ENCODE data around the gene LSM2.
"Not testable (repeated sequence)": the region's sequence is repeated elsewhere in the genome, so short reads cannot be mapped to it uniquely, and the experiment has no call there.

LSM2 gene

GRCh38 chr6:31799781-31800180 is 7.0 kb downstream of the LSM2 start:
- no peak for TF ChIP-seq CTCF (IDR thresholded peaks at IDR 0.05; ENCODE audit: control insufficient read depth, extremely low read depth, insufficient read depth)
- no peak for DNase-seq (ENCODE audit: low read depth)

GRCh38 chr6:31797588-31797987 is 9.2 kb downstream of the LSM2 start:
- TF ChIP-seq CTCF (IDR thresholded peaks at IDR 0.05; ENCODE audit: control insufficient read depth, extremely low read depth, insufficient read depth) = no peak
- H3K4me3 ChIP-seq (ENCODE audit: low read depth, low read length) = no peak overlapping the region
- no peak for DNase-seq (ENCODE audit: low read depth)

More at GRCh38 chr6:31799781-31800180, 7.0 kb downstream of the LSM2 start:
- no peak overlapping the region for H3K4me3 ChIP-seq (ENCODE audit: low read depth, low read length)

DNA sequence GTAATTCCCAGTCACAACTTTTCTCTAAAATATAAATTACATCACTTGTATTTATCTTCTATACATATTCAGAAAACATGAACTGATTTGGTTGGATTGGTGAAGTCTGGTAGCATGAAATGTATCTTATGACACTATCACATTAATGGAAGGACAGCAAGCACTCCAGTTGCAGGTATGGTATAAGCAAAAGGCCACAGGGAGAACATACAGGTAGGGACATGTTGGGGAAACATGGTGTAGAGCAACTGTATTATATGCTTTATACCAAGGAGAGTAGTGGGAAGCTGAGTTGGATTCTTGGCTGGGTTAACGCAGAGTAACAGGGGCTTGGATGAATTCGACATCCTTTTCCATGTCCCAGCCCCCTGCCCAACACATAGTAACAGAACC is 9.8 kb downstream of the LSM2 start:
- TF ChIP-seq CTCF (IDR thresholded peaks at IDR 0.05; ENCODE audit: control insufficient read depth, extremely low read depth, insufficient read depth) = no peak
- no peak overlapping the region for H3K4me3 ChIP-seq (ENCODE audit: low read depth, low read length)
- DNase-seq (ENCODE audit: low read depth) = no peak

DNA sequence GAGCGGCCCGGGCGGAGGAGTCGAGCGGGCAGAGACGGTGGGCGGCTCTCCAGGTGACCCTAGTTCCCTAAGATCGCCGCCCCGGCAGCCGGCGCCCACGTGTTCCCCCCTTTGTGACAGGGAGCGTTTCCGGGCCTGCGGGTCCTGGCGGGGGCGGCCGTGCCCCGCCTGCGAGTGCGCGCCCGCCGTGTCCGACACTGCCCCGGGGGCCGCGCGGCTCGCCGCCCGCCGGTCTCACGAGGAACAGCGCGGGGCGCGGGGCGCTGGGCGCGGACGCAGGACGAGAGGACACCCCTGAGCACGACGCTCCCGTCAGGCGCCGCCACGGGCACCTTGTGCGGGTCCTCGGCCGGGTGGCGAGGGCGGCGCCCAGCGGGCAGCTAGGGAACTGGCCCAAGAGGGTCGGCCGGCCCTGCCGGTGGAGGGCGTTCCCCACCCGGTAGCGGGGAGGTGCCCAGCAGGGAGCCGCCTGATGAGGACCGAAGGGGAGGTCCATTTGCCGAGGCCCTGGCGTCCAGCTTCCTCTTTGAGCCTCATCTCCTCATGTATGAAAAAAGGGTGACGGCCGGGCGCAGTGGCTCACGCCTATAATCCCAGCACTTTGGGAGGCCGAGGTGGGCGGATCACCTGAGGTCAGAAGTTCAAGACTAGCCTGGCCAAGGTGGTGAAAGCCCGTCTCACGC is 11.0 kb downstream of the LSM2 start, which contains the start of gene VARS1:
Gene VARS1 (minus strand): TSS at position 137 of the 683 bp plus-strand sequence. CDS start 535 bp downstream, outside the sequence.
- DNase-seq (ENCODE audit: low read depth) = peak; percentile 75
- peak within 1 kb of the TSS; percentile 99 for H3K4me3 ChIP-seq (ENCODE audit: low read depth, low read length)
- TF ChIP-seq CTCF (IDR thresholded peaks at IDR 0.05; ENCODE audit: control insufficient read depth, extremely low read depth, insufficient read depth) = peak; percentile 96

DNA sequence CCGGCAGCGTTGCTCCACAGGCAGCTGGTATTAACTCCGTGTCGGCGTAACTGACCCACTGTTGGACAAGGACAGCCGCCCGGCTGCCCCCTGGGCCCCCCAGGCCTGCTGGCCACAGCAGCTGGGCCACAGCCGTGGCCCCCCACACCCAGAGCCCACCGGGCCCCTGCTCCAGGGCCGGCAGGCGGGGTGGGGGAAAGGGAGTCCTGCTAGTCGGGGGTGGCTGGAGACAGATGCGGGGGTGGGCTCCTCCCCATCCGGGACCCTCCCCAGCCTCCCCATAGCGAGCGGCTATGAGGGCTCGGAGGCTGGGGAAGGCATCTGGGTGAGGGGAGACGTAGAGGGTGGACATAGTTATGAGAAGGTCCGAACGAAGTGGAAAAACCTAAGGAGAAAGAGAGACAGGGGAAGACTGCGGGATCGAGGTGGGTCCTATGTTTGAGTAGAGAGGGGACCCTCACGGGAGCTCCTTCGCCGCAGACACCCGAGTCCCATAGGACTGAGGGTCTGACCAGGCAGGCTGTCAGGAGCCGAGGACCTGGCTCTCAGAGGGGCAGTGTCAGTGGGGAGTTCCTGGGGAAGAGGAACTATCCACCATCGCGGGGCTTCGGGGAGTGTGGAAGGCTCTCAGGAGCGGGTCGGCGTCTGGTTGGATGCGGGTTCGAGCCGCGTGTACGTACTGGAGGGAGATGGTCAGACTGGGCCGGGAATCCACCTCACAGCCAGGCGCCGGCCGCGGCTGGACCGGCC is 11.7 kb downstream of the LSM2 start:
- H3K4me3 ChIP-seq (ENCODE audit: low read depth, low read length) = peak overlapping the region; percentile 99
- no peak for TF ChIP-seq CTCF (IDR thresholded peaks at IDR 0.05; ENCODE audit: control insufficient read depth, extremely low read depth, insufficient read depth)
- no peak for DNase-seq (ENCODE audit: low read depth)

DNA sequence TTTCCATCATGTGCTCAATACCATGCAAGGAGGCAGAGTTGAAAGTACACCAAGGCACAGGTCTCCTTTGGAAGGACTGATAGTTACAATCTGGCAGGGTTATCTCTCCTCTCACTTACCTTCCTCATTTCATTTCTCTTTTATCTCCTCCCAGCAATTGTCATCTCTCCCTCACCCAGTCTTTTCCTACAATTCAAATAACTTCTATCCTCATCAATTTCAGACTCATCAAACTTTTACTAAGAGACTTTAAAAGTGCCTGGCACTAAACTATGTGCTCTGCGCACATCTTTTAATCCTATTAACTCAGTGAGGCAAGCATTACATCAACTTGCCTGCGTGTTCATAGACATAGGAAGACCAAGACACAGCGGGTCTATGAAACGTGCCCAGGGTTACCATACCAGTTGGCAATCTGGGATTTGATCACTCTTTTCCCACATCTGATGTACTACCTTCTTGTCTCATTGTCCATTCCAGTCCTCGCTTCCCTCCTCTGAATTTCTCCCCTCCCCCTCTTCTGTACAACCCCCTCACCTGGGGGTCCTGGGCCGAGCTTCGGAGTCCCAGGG is 12.4 kb downstream of the LSM2 start:
- H3K4me3 ChIP-seq (ENCODE audit: low read depth, low read length) = peak overlapping the region; percentile 99
- no peak for TF ChIP-seq CTCF (IDR thresholded peaks at IDR 0.05; ENCODE audit: control insufficient read depth, extremely low read depth, insufficient read depth)
- no peak for DNase-seq (ENCODE audit: low read depth)

GRCh38 chr6:31793927-31794245 is 12.9 kb downstream of the LSM2 start:
- peak overlapping the region; percentile 99 for H3K4me3 ChIP-seq (ENCODE audit: low read depth, low read length)
- not testable (repeated sequence) for DNase-seq (ENCODE audit: low read depth)

Data from LNCaP clone FGC (cell line).